ENCODE results near the gene SLC66A3.

GRCh38 chr2:11133936-11134320, 21.3 kb upstream of the SLC66A3 start:
- no peak for TF ChIP-seq EZH2 (IDR thresholded peaks at IDR 0.05)
- TF ChIP-seq POLR2AphosphoS5 (IDR thresholded peaks at IDR 0.05; ENCODE audit: borderline replicate concordance, low read depth, low read length): no peak
- TF ChIP-seq FOXP2 (optimal IDR thresholded peaks at IDR 0.05; ENCODE audit: control extremely low read depth, extremely low read length, insufficient read depth): no peak

All from SK-N-MC (cell line).